GM21737 (cell line): ENCODE results near the gene FAM171A2.

Experiments used
- ATAC-seq: cut with Tn5 transposase; IDR thresholded peaks from one replicate; pipeline ENCODE4 v1.9.1; 2021; ENCODE audit warnings: mild to moderate bottlenecking, moderate library complexity; ENCODE audit not compliant: unreplicated experiment

FAM171A2 gene

DNA sequence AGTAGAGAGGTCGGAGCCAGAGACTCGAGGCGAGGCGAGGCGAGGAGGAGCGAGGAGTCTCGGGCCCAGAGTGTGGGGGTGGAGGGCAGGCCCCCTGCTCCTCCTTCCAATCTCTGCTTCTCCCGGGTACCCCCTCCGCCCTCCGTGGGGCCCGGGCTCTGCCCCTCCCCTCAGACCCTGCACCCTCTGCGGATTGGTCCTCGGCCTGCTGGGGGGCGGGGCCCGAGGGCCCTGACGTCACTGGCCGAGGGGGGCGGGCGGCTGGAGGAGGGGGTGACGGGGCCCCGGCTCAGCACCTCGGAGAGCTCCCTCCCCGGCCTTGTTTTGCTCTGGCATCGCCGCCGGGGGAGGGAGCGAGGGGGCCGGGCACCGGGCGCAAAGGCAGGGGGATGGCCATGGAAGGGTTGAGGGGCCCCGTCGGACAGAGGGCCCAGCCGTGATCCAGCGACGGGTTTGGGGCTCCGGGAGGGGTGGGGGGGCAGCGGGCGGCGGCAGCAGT lies 55.3 kb downstream of the FAM171A2 start, which contains the start of gene RUNDC3A:
RUNDC3A (plus strand) TSS at position 282 of the 499 bp plus-strand sequence. CDS start 232 bp downstream, outside the sequence.
- ATAC-seq = no peak

DNA sequence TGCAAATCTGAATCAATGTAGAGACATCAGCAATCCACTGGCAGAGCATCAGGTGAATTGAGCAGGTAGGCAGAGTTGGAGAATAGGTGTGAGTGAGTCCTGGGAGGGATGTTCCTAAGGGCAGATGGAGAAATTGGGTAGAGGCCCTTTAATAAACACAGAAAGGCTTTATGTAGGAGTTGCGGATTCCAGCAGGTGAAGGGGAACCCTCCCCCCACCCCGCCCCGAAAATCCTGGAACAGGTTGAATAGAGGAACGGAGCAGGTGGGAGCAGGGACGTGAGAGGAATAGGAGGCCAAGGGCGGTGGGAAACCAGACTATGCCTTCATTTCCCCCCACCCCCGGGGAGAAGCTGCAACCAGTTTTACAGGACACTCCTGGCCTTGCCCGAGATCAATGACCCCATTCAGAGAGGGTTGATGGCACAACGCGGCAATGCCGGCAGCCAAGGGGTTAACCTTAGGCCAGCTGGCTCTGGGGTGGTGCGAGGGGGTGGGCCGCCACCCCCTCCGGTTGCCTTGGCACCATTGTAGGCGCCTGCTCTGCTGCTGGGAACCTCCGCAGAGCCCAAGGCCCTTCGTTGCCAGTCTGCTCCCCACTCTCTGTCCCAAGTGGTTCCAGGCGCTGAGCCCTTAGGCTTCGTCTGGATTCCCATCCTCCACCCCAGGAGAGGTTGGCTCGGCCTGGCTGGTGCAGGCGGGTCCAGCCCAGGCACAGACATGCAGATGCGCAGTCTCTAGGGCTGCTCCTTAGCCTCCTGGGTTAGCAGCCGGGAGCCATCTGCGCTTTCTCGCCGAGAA lies 56.1 kb downstream of the FAM171A2 start:
- ATAC-seq = no peak

DNA sequence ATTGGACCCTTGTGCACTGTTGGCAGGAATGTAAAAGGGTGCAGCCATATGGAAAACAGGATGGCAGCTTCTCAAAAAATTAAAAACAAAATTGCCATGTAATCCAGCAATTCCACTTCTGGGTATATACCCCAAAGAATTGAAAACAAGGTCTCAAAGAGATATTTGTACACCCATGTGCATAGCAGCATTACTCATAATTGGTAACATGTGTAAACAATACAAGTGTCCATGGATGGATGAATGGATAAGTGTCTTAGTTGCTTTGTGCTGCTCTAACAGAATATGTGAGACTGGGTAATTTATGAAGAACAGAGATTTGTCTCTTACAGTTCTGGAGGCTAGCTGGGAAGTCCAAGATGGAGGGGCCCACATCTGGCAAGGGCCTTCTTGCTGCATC lies 59.0 kb downstream of the FAM171A2 start:
- ATAC-seq = no peak
